Rectal smooth muscle tissue (tissue), 1 donor: ENCODE measurements around the gene CELF5.

Source experiments
- H3K27ac ChIP-seq: one replicate; pipeline ENCODE4 v1.7.0; 2013; ENCODE audit warnings: low read depth, low read length, inconsistent platforms
- H3K27me3 ChIP-seq: one replicate; pipeline ENCODE4 v1.7.0; 2013; ENCODE audit warnings: low read length; ENCODE audit not compliant: control insufficient read depth, insufficient read depth
- H3K36me3 ChIP-seq: one replicate; pipeline ENCODE4 v1.7.0; 2013; ENCODE audit warnings: low read length; ENCODE audit not compliant: control insufficient read depth, insufficient read depth
- H3K4me1 ChIP-seq: one replicate; pipeline ENCODE4 v1.7.0; 2013; ENCODE audit warnings: low read length; ENCODE audit not compliant: control insufficient read depth, insufficient read depth
- H3K4me3 ChIP-seq: one replicate; pipeline ENCODE4 v1.7.0; 2013; ENCODE audit warnings: low read length
- H3K9ac ChIP-seq: one replicate; pipeline ENCODE4 v1.7.0; 2013; ENCODE audit warnings: low read length

CELF5 gene

DNA sequence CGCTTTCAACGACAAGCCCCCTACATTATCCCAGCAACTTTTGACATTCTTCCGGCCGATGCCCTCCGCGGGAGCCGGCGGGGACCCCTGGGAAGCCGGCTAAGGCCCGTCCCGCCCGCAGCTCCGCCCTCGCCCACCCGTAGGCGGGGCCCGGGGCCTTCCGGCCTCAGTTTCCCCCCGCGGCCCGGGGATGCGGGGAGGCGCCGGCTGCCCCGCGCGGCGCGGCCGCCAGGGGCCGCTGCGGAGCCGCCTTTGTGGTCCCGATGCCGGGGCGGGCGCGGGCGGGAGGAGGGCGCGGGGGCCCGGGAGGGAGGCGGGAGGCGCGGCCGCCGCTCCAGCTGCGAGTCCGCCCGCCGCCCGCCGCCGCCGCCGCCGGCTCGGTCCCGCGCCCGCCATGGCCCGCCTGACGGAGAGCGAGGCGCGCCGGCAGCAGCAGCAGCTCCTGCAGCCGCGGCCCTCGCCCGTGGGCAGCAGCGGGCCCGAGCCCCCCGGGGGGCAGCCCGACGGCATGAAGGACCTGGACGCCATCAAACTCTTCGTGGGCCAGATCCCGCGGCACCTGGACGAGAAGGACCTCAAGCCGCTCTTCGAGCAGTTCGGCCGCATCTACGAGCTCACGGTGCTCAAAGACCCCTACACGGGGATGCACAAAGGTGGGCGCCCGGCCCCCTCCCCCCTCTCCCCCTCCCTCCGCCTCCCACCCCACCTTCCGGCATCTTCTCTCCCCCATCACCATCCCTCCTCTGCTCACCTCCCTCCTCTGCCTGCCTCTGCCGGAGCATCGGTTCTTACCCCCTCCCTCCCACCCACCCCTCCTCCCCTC is at the start of gene CELF5:
TSS of gene CELF5 (plus strand) at position 316 of the 823 bp plus-strand sequence. CDS start at position 395, 79 bp downstream.
- H3K36me3 ChIP-seq = no peaks in the 10 kb centered on the region
- H3K9ac ChIP-seq = no peak within 1 kb of the TSS
- H3K4me3 ChIP-seq = no peak within 1 kb of the TSS
- H3K27me3 ChIP-seq = peaks cover 24% of the 10 kb centered on the region
- no peak within 1 kb of the TSS for H3K27ac ChIP-seq
- no peaks in the 10 kb centered on the region for H3K4me1 ChIP-seq

DNA sequence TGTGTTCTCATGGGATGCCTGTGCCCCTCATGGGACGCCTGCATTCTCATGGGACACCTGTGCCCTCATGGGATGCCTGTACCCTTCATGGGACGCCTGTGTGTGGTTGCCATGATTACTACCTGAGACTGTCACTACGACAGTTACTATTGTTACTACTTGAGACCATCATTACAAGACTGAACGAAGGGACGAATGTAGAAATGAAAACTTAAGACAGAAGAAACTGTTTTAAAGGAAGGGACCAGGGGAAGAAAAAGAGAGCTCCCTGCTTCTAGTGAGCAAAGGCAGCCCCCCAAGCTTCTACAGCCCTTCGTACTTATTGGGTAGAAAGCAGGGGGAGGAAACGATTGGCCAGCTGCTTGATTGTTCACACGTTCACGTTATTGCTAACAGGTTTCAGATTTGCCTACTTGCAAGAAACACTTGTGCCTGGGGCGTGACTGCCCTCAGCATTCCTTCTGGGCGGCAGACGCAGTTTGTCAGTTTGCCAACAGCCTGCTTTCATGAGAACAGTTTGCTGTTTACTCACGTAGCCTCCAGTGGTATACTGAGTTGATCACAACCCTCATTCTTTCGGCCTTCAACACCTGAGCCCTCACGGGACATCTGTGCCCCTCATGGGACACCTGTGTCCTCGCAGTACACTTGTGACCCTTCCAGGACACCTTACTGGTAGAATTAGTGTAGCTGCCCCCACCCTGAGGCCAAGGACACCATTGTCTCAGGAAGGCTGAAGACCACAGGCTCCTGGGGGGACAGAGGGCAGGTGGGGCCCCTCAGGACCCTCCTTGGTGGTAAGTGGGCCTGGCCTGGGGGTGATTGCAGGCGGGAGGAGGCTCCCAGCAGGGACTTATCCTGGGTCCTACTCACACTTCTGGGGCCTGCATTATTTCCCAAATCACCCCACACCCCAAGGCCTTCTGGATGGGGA is 48.4 kb upstream of the CELF5 start:
- Histone ChIP-seq H3K36me3 (no peaks in the 10 kb centered on the region), H3K27me3 (no peaks in the 10 kb centered on the region), H3K9ac (no peak overlapping the region), H3K4me3 (no peak overlapping the region), H3K4me1 (no peaks in the 10 kb centered on the region), H3K27ac (no peak overlapping the region)

DNA sequence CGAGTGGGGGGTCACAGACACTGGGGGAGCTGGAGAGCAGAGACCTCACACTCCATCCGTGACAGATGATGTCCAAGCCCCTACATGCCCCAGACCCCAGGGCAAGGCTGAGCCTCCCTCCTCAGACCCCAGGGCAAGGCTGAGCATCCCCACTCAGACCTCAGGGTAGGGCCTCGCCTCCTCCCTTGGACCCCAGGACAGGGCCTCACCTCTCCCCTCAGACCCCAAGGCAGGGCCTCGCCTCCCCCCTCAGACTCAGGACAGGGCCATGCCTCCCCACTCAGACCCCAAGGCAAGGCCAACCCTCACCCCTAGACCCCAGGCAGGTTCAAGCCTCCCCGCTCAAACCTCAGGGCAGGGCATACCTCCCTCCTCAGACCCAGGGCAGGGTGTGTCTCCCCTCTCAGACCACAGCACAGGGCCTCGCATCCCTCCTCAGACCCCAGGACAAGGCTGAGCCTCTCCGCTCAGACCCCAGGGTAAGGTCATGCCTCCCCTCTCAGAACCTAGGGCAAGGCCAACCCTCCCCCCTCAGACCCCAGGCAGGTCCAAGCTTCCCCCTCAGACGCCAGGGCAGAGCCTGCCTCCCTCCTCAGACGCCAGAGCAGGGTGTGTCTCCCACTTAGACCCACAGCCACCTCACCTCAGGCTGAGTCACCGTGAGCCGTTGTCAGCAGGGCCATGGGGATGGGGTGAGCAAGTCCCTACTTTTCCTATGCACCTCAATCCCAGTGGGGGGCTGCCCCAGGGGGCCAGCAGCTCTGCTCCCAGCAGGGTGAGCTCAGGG is 47.6 kb upstream of the CELF5 start:
- Histone ChIP-seq H3K4me1 (no peaks in the 10 kb centered on the region), H3K27ac (no peak overlapping the region), H3K36me3 (no peaks in the 10 kb centered on the region), H3K27me3 (no peaks in the 10 kb centered on the region), H3K9ac (no peak overlapping the region), H3K4me3 (no peak overlapping the region)

DNA sequence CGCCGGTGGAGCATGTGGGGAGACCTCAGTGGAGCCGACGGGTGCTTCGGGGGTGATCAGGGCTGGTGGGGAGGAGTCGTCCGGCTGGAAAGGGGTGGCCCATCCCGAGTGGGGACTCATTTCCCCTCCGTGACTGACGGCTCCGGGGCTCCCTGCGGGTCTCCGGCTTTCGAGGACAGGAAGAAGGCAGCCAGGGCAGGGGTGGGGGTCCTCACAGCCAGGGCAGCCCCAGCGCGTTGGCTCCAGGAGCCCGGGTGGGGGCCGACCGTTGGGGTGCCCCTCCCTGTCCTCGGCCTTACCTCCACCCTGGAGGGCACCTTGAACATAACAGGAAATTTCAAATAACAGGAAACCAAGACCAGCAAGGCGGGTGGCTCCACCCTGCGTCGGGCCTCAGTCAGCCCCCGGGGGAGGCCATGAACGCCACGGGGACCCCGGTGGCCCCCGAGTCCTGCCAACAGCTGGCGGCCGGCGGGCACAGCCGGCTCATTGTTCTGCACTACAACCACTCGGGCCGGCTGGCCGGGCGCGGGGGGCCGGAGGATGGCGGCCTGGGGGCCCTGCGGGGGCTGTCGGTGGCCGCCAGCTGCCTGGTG is 46.0 kb upstream of the CELF5 start, which contains the start of gene S1PR4:
TSS of gene S1PR4 (plus strand) at position 393 of the 596 bp plus-strand sequence. CDS start at position 417, 24 bp downstream.
- Histone ChIP-seq H3K4me1 (no peaks in the 10 kb centered on the region), H3K27ac (no peak within 1 kb of the TSS), H3K4me3 (peak within 1 kb of the TSS; percentile 57), H3K27me3 (no peaks in the 10 kb centered on the region), H3K36me3 (no peaks in the 10 kb centered on the region), H3K9ac (peak within 1 kb of the TSS; percentile 21)

DNA sequence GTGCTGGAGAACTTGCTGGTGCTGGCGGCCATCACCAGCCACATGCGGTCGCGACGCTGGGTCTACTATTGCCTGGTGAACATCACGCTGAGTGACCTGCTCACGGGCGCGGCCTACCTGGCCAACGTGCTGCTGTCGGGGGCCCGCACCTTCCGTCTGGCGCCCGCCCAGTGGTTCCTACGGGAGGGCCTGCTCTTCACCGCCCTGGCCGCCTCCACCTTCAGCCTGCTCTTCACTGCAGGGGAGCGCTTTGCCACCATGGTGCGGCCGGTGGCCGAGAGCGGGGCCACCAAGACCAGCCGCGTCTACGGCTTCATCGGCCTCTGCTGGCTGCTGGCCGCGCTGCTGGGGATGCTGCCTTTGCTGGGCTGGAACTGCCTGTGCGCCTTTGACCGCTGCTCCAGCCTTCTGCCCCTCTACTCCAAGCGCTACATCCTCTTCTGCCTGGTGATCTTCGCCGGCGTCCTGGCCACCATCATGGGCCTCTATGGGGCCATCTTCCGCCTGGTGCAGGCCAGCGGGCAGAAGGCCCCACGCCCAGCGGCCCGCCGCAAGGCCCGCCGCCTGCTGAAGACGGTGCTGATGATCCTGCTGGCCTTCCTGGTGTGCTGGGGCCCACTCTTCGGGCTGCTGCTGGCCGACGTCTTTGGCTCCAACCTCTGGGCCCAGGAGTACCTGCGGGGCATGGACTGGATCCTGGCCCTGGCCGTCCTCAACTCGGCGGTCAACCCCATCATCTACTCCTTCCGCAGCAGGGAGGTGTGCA is 45.3 kb upstream of the CELF5 start:
- Histone ChIP-seq H3K27me3 (no peaks in the 10 kb centered on the region), H3K36me3 (no peaks in the 10 kb centered on the region), H3K27ac (no peak overlapping the region), H3K4me1 (no peaks in the 10 kb centered on the region), H3K9ac (peak overlapping the region; percentile 21), H3K4me3 (peak overlapping the region; percentile 57)

DNA sequence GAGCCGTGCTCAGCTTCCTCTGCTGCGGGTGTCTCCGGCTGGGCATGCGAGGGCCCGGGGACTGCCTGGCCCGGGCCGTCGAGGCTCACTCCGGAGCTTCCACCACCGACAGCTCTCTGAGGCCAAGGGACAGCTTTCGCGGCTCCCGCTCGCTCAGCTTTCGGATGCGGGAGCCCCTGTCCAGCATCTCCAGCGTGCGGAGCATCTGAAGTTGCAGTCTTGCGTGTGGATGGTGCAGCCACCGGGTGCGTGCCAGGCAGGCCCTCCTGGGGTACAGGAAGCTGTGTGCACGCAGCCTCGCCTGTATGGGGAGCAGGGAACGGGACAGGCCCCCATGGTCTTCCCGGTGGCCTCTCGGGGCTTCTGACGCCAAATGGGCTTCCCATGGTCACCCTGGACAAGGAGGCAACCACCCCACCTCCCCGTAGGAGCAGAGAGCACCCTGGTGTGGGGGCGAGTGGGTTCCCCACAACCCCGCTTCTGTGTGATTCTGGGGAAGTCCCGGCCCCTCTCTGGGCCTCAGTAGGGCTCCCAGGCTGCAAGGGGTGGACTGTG is 44.6 kb upstream of the CELF5 start:
- Histone ChIP-seq H3K4me3 (peak overlapping the region; percentile 57), H3K36me3 (no peaks in the 10 kb centered on the region), H3K9ac (peak overlapping the region; percentile 21), H3K4me1 (no peaks in the 10 kb centered on the region), H3K27me3 (no peaks in the 10 kb centered on the region), H3K27ac (no peak overlapping the region)

DNA sequence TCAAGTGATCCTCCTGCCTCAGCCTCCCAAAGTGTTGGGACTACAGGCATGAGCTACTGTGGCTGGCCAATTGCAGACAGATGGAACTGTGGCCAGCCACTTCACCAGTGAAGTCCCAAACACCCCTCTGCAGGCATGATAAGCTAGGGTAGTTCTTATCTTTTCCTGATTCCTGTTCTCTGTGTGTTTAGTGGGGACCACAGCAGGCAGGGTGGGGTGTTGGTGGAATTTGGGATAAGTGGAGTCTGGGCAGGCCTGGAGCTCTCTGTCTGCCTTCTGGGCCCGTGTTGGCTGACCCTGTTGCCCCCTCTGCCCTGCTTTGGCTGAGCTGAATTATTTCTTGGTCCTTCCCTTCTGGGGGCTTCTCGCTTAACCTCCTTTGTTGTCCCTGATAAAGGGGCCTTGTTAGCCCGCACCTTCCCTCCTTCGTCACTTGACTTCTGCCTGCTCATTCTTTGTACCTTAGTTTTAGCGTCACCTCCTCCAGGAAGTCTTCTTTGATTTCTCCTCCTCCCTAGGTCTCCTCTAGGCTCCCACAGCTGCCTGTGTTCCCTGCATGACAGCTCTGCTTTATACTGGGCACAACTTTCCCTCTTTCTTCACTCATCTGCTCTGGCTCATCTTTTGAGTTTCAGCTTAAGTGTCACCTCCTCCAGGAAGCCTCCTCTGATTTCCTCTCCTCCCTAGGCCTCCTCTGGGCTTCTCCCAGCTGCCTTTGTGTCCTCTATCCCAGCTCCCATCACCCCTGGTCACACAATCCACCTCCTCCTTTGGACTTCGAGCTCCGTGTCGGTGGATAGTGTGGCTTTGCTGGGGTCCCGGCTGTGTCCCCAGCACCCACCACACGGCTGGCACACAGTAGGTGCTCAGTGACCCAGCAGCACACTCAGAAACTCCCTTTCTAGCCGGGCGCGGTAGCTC is 40.5 kb upstream of the CELF5 start:
- H3K27ac ChIP-seq = no peak overlapping the region
- no peaks in the 10 kb centered on the region for H3K36me3 ChIP-seq
- no peak overlapping the region for H3K4me3 ChIP-seq
- H3K9ac ChIP-seq = no peak overlapping the region
- no peaks in the 10 kb centered on the region for H3K27me3 ChIP-seq
- peaks cover 7% of the 10 kb centered on the region for H3K4me1 ChIP-seq

DNA sequence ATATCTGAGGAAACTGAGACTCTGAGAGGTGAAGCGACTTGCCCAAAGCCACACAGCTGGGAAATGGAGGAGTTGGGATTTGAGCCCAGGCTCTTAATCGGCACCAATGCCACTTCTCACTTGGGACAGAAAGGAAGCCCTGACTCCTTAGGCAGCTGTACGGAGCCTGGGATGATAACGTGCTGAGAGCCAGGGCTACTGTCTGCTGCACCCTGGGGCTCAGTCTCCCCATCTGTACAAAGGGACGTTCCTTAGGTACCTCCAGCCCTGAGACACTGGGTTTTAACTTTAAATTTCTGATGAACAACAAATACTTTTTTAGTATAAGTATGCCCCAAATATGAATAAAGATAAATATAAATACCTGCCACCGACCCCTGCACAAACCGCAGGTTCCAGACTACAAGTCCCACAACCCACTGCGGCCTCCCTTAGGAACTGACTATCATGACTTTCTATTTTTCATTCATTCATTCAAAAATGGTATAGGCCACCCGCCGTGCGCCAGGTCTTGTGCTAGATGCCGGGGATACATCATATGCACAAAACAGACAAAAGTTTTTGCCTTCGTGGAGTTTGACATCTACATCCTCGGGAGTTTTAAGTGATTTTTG is 39.5 kb upstream of the CELF5 start:
- no peaks in the 10 kb centered on the region for H3K36me3 ChIP-seq
- H3K4me1 ChIP-seq = peaks cover 7% of the 10 kb centered on the region
- H3K27ac ChIP-seq = peak overlapping the region; percentile 30
- H3K4me3 ChIP-seq = peak overlapping the region; percentile 83
- H3K27me3 ChIP-seq = no peaks in the 10 kb centered on the region
- no peak overlapping the region for H3K9ac ChIP-seq

DNA sequence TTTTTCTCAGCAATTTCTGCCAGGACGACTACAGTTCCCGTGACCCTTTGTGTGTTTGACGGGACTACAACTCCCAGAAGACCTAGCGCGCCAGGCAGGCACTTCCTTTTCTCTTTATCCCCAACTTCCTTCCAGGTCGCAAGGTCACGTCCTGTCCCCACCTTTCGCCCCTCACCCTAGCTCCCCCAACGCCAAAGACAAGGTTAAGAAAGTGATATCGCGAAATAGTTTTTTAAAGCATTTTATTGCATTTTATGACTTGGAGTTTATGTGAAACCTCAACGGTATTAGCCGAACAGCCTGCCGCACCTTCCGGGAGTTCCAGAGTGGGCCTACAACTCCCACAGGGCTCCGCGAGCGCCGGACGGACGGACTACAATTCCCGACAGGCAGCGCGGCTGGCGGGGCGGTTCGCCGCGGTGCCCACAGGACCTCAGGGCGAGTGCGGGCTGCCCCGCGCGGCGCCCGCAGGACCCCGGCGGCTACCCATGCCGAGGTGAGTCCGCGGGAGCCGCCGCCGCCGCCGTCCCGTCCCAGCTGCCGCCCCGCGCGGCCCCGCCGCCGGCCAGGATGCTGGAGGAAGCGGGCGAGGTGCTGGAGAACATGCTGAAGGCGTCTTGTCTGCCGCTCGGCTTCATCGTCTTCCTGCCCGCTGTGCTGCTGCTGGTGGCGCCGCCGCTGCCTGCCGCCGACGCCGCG is 38.9 kb upstream of the CELF5 start, which contains the start of gene NCLN:
TSS of gene NCLN (plus strand) at position 470 of the 699 bp plus-strand sequence. CDS start at position 571, 101 bp downstream.
- peak within 1 kb of the TSS; percentile 84 for H3K27ac ChIP-seq
- H3K4me3 ChIP-seq = peak within 1 kb of the TSS; percentile 83
- H3K36me3 ChIP-seq = no peaks in the 10 kb centered on the region
- peaks cover 7% of the 10 kb centered on the region for H3K4me1 ChIP-seq
- H3K9ac ChIP-seq = peak within 1 kb of the TSS; percentile 57
- H3K27me3 ChIP-seq = no peaks in the 10 kb centered on the region
